Skeletal muscle tissue (tissue), 4 donors: Measurements from ENCODE around the gene NIPAL3. TPM values are rescaled to one million over a fixed set of nuclear protein-coding genes. Genes with fewer than 3 reads are reported as not detected.

Experiments
- H3K27ac ChIP-seq: one replicate; pipeline ENCODE4 v1.7.0; 2013; ENCODE audit warnings: mild to moderate bottlenecking, low read depth, low read length, inconsistent platforms
- H3K27me3 ChIP-seq, 3 donors: one replicate each; pipeline ENCODE4 v1.7.0; 2013; ENCODE audit warnings: low read length in 3 of 3; ENCODE audit not compliant: control insufficient read depth in 3 of 3, insufficient read depth in 3 of 3
- H3K36me3 ChIP-seq, 3 donors: one replicate each; pipeline ENCODE4 v1.7.0; 2013; ENCODE audit warnings: low read length in 3 of 3; ENCODE audit not compliant: control insufficient read depth in 3 of 3, insufficient read depth in 3 of 3
- H3K4me1 ChIP-seq, 3 donors: one replicate each; pipeline ENCODE4 v1.7.0; 2013; ENCODE audit warnings: low read length in 3 of 3, mild to moderate bottlenecking in 3 of 3; ENCODE audit not compliant: control insufficient read depth in 3 of 3, insufficient read depth in 3 of 3
- H3K4me3 ChIP-seq, 3 donors: one replicate each; pipeline ENCODE4 v1.7.0; 2013; ENCODE audit warnings: low read length in 3 of 3
- H3K9ac ChIP-seq, 3 donors: one replicate each; pipeline ENCODE4 v1.7.0; 2013; ENCODE audit warnings: low read length in 3 of 3, mild to moderate bottlenecking in 3 of 3, moderate library complexity in 2 of 3, low read depth in 1 of 3
- H3K9me3 ChIP-seq, 3 donors: one replicate each; pipeline ENCODE4 v1.7.0; 2013; ENCODE audit warnings: low read length in 3 of 3; ENCODE audit not compliant: control insufficient read depth in 3 of 3
- total RNA-seq: library from RNA; depleted of rRNA; stranded (reverse); fragments of >200 nt; gene quantifications from one replicate; pipeline ENCODE4 v1.2.3, GENCODE V29; 2014
- donor health status: Osteomylitis.

The NIPAL3 gene
- total RNA-seq, 1 donor from 2014 or later, result 3.7 TPM

- no peaks in the 10 kb centered on the region for H3K27me3 ChIP-seq
- no peaks in the 10 kb centered on the region for H3K36me3 ChIP-seq
- no peak overlapping the region for H3K9ac ChIP-seq
- H3K4me3 ChIP-seq, result no peak overlapping the region
- peaks cover 3 to 10% (median 7%) of the 10 kb centered on the region in 3 donors for H3K4me1 ChIP-seq
- H3K9me3 ChIP-seq, result no peaks in the 10 kb centered on the region
- no peak overlapping the region for H3K27ac ChIP-seq
Observed at GRCh38 chr1:24410750-24411149, 4.9 kb upstream of the NIPAL3 start.

- H3K9me3 ChIP-seq, result no peaks in the 10 kb centered on the region
- no peaks in the 10 kb centered on the region for H3K36me3 ChIP-seq
- no peaks in the 10 kb centered on the region for H3K27me3 ChIP-seq
- no peak overlapping the region for H3K27ac ChIP-seq
- H3K4me3 ChIP-seq, result no peak overlapping the region
- H3K4me1 ChIP-seq, result peaks cover 15 to 22% (median 19%) of the 10 kb centered on the region in 3 donors
- no peak overlapping the region for H3K9ac ChIP-seq
Observed at GRCh38 chr1:24411963-24412362, 3.6 kb upstream of the NIPAL3 start.

GRCh38 chr1:24412408-24412807, 3.2 kb upstream of the NIPAL3 start:
- peaks cover 15 to 22% (median 20%) of the 10 kb centered on the region in 3 donors for H3K4me1 ChIP-seq
- H3K36me3 ChIP-seq, result no peaks in the 10 kb centered on the region
- H3K27ac ChIP-seq, result no peak overlapping the region
- H3K9ac ChIP-seq, result no peak overlapping the region
- H3K9me3 ChIP-seq, result no peaks in the 10 kb centered on the region
- no peak overlapping the region for H3K4me3 ChIP-seq
- no peaks in the 10 kb centered on the region for H3K27me3 ChIP-seq

- H3K9ac ChIP-seq, result peak within 1 kb of the TSS; percentile 68 to 90 (median 86)
- H3K4me3 ChIP-seq, result peak within 1 kb of the TSS; percentile 72 to 94 (median 83)
- H3K4me1 ChIP-seq, result peaks cover 15 to 22% (median 20%) of the 10 kb centered on the region in 3 donors
- H3K36me3 ChIP-seq, result no peaks in the 10 kb centered on the region
- no peaks in the 10 kb centered on the region for H3K9me3 ChIP-seq
- H3K27ac ChIP-seq, result no peak within 1 kb of the TSS
- no peaks in the 10 kb centered on the region for H3K27me3 ChIP-seq
Observed at GRCh38 chr1:24413350-24414163, 2.0 kb upstream of the NIPAL3 start, which contains the start of gene STPG1. Gene STPG1 (minus strand): TSS chr1:24413782. CDS start chr1:24401388, 12,394 bp downstream.

- Histone ChIP-seq H3K9me3 (no peaks in the 10 kb centered on the region), H3K27ac (no peak overlapping the region), H3K9ac (peak overlapping the region in 2 of 3 donors; percentile 28 to 77)
Observed at GRCh38 chr1:24414775-24415333, 748 bp upstream of the NIPAL3 start.

GRCh38 chr1:24415910-24416665, 486 bp downstream of the NIPAL3 start:
- H3K4me1 ChIP-seq, result peaks cover 15 to 22% (median 20%) of the 10 kb centered on the region in 3 donors
- peaks cover 0 to 4% (median 2%) of the 10 kb centered on the region in 3 donors for H3K36me3 ChIP-seq
- no peaks in the 10 kb centered on the region for H3K27me3 ChIP-seq
- H3K4me3 ChIP-seq, result peak overlapping the region; percentile 79 to 93 (median 91)
- peak overlapping the region; percentile 58 to 77 (median 63) for H3K9ac ChIP-seq
- H3K27ac ChIP-seq, result no peak overlapping the region
- no peaks in the 10 kb centered on the region for H3K9me3 ChIP-seq

More at GRCh38 chr1:24414775-24415333, 748 bp upstream of the NIPAL3 start:
- Histone ChIP-seq H3K4me1 (peaks cover 15 to 22% (median 20%) of the 10 kb centered on the region in 3 donors), H3K36me3 (no peaks in the 10 kb centered on the region), H3K4me3 (peak overlapping the region; percentile 79 to 93 (median 91)), H3K27me3 (no peaks in the 10 kb centered on the region)

- Histone ChIP-seq H3K27me3 (no peaks in the 10 kb centered on the region), H3K9me3 (no peaks in the 10 kb centered on the region), H3K4me1 (peaks cover 15 to 22% (median 20%) of the 10 kb centered on the region in 3 donors), H3K4me3 (peak overlapping the region; percentile 79 to 93 (median 91)), H3K27ac (no peak overlapping the region), H3K36me3 (peaks cover 0 to 8% (median 6%) of the 10 kb centered on the region in 3 donors), H3K9ac (peak overlapping the region in 2 of 3 donors; percentile 63 to 77)
Observed at GRCh38 chr1:24416666-24417391, 1.2 kb downstream of the NIPAL3 start.

DNA sequence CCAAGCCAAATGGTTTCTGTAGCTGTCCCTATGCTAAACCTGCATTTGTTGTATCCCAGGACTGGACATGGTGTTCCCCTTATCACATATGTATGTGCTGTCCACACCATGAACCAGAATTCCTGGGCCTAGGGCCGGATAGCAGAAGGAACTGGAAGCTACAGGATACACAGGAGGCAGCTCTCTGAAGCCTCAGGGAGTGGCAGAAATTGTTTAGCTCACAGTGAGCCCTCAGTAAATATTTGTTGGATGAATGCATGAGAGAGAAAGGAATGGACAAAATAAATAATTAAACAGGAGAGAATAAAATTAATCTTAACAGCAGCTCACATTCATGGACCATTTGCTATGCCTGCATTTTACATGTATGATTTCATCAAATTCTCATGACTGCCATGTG, 2.1 kb downstream of the NIPAL3 start:
- H3K4me1 ChIP-seq, result peaks cover 15 to 21% (median 20%) of the 10 kb centered on the region in 3 donors
- peaks cover 0 to 14% (median 6%) of the 10 kb centered on the region in 3 donors for H3K36me3 ChIP-seq
- H3K9me3 ChIP-seq, result no peaks in the 10 kb centered on the region
- H3K27me3 ChIP-seq, result no peaks in the 10 kb centered on the region
- no peak overlapping the region for H3K27ac ChIP-seq
- H3K4me3 ChIP-seq, result no peak overlapping the region
- no peak overlapping the region for H3K9ac ChIP-seq

GRCh38 chr1:24418898-24419628, 3.5 kb downstream of the NIPAL3 start:
- no peaks in the 10 kb centered on the region for H3K9me3 ChIP-seq
- H3K27me3 ChIP-seq, result no peaks in the 10 kb centered on the region
- peaks cover 0 to 17% (median 6%) of the 10 kb centered on the region in 3 donors for H3K36me3 ChIP-seq
- peaks cover 14 to 17% (median 15%) of the 10 kb centered on the region in 3 donors for H3K4me1 ChIP-seq
- H3K4me3 ChIP-seq, result no peak overlapping the region
- no peak overlapping the region for H3K9ac ChIP-seq
- H3K27ac ChIP-seq, result no peak overlapping the region
